ENCODE data around the gene MGA.

The MGA gene

DNA sequence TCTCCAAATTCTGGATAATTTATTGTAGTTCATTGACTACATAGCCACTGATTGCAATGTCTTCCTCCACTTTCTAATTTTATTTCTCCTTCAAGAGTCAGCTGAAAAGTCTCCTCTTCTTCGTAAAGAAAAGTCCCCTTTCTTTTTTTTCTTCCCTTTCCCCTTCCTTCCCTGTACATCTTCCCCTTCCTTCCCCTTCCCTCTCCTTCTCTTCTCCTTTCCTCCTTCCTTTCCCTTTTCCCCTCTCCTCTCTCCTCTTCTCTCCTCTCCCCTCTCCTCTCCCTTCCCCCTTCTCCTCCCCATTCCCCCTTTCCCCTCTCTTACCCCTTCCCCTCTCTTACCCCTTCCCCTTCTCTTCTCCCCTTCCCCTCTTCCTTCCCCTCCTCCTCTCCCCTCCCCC lies 8.8 kb upstream of the MGA start:
- no peak overlapping the region for H3K27ac ChIP-seq (replicated peaks)
- TF ChIP-seq, protein P1, sequence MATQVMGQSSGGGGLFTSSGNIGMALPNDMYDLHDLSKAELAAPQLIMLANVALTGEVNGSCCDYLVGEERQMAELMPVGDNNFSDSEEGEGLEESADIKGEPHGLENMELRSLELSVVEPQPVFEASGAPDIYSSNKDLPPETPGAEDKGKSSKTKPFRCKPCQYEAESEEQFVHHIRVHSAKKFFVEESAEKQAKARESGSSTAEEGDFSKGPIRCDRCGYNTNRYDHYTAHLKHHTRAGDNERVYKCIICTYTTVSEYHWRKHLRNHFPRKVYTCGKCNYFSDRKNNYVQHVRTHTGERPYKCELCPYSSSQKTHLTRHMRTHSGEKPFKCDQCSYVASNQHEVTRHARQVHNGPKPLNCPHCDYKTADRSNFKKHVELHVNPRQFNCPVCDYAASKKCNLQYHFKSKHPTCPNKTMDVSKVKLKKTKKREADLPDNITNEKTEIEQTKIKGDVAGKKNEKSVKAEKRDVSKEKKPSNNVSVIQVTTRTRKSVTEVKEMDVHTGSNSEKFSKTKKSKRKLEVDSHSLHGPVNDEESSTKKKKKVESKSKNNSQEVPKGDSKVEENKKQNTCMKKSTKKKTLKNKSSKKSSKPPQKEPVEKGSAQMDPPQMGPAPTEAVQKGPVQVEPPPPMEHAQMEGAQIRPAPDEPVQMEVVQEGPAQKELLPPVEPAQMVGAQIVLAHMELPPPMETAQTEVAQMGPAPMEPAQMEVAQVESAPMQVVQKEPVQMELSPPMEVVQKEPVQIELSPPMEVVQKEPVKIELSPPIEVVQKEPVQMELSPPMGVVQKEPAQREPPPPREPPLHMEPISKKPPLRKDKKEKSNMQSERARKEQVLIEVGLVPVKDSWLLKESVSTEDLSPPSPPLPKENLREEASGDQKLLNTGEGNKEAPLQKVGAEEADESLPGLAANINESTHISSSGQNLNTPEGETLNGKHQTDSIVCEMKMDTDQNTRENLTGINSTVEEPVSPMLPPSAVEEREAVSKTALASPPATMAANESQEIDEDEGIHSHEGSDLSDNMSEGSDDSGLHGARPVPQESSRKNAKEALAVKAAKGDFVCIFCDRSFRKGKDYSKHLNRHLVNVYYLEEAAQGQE (IDR thresholded peaks at IDR 0.05; ENCODE audit: insufficient replicate concordance, low read depth), result no peak
- TF ChIP-seq SPI1 (IDR thresholded peaks at IDR 0.05; ENCODE audit: borderline replicate concordance, low read depth) (no peak), POLR2AphosphoS5 (IDR thresholded peaks at IDR 0.05; ENCODE audit: low read depth) (no peak), GABPA (IDR thresholded peaks at IDR 0.05; ENCODE audit: low read depth) (no peak)
- TF ChIP-seq, protein P2, sequence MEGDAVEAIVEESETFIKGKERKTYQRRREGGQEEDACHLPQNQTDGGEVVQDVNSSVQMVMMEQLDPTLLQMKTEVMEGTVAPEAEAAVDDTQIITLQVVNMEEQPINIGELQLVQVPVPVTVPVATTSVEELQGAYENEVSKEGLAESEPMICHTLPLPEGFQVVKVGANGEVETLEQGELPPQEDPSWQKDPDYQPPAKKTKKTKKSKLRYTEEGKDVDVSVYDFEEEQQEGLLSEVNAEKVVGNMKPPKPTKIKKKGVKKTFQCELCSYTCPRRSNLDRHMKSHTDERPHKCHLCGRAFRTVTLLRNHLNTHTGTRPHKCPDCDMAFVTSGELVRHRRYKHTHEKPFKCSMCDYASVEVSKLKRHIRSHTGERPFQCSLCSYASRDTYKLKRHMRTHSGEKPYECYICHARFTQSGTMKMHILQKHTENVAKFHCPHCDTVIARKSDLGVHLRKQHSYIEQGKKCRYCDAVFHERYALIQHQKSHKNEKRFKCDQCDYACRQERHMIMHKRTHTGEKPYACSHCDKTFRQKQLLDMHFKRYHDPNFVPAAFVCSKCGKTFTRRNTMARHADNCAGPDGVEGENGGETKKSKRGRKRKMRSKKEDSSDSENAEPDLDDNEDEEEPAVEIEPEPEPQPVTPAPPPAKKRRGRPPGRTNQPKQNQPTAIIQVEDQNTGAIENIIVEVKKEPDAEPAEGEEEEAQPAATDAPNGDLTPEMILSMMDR (IDR thresholded peaks at IDR 0.05; ENCODE audit: insufficient read depth, low read length), result no peak
- no peak for DNase-seq (ENCODE audit: low read depth in 1 of 2, low spot score in 1 of 2)
- no peaks in the 10 kb centered on the region for H3K27me3 ChIP-seq (ENCODE audit: insufficient read depth, poor library complexity, severe bottlenecking)
- H3K4me3 ChIP-seq (replicated peaks; ENCODE audit: insufficient read depth, low read length), result no peak overlapping the region

DNA sequence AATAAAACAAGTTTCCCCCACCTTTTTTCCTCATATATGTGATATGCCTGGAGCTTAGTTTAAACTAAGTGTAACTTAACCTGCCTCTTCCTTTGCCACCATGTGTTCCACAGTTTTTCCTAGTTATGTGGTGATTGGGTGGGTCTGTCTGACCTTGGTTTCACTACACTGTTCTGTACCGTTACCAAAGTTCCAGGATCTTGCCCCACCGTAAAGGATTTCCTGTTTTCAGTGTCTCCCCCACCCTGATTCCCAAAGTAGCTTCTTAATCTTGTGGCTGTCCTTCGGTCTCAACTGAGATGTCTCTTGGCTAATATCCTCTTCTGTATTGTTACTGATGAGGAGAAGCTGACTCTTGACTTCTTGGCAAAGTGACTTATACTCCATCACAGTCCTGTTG lies 6.4 kb upstream of the MGA start:
- Histone ChIP-seq H3K27ac (replicated peaks) (no peak overlapping the region), H3K27me3 (ENCODE audit: insufficient read depth, poor library complexity, severe bottlenecking) (no peaks in the 10 kb centered on the region), H3K4me3 (replicated peaks; ENCODE audit: insufficient read depth, low read length) (no peak overlapping the region)
- no peak for TF ChIP-seq SPI1 (IDR thresholded peaks at IDR 0.05; ENCODE audit: borderline replicate concordance, low read depth)
- no peak for TF ChIP-seq GABPA (IDR thresholded peaks at IDR 0.05; ENCODE audit: low read depth)
- no peak for TF ChIP-seq POLR2AphosphoS5 (IDR thresholded peaks at IDR 0.05; ENCODE audit: low read depth)
- TF ChIP-seq, protein P2 (IDR thresholded peaks at IDR 0.05; ENCODE audit: insufficient read depth, low read length), result no peak
- TF ChIP-seq, protein P1 (IDR thresholded peaks at IDR 0.05; ENCODE audit: insufficient replicate concordance, low read depth), result no peak
- peak in 1 of 2 experiments; percentile 9 for DNase-seq (ENCODE audit: low read depth in 1 of 2, low spot score in 1 of 2)

DNA sequence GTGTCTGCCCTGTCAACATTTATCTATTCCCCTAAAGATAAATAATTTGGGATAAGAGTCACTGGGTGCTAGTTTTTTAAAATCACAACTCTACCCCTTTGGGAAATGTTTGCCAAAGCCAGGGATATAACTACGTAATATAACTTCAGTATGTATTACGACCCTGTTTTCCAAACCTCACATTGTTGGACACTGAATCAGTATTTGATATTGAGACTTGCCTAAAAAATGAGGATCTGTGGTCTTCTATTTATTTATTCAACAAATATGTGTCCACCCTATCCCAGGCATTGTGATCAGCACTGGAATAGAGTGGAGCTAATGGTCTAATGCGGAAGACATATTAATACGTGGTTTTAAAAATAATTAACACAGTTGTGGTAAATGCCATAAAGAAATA lies 4.5 kb upstream of the MGA start:
- no peaks in the 10 kb centered on the region for H3K27me3 ChIP-seq (ENCODE audit: insufficient read depth, poor library complexity, severe bottlenecking)
- no peak overlapping the region for H3K27ac ChIP-seq (replicated peaks)
- TF ChIP-seq POLR2AphosphoS5 (IDR thresholded peaks at IDR 0.05; ENCODE audit: low read depth) (no peak), GABPA (IDR thresholded peaks at IDR 0.05; ENCODE audit: low read depth) (no peak), SPI1 (IDR thresholded peaks at IDR 0.05; ENCODE audit: borderline replicate concordance, low read depth) (no peak)
- TF ChIP-seq, protein P1 (IDR thresholded peaks at IDR 0.05; ENCODE audit: insufficient replicate concordance, low read depth), result no peak
- TF ChIP-seq, protein P2 (IDR thresholded peaks at IDR 0.05; ENCODE audit: insufficient read depth, low read length), result no peak
- no peak for DNase-seq (ENCODE audit: low read depth in 1 of 2, low spot score in 1 of 2)
- H3K4me3 ChIP-seq (replicated peaks; ENCODE audit: insufficient read depth, low read length), result no peak overlapping the region

All from HL-60 (cell line).